Calu3 (cell line): Measurements from ENCODE around the gene TDRD12. TPM values are rescaled to one million over a fixed set of nuclear protein-coding genes. Genes with fewer than 3 reads are reported as not detected.

Experiments
- BruUV-seq: library from RNA; stranded (reverse); fragments of 400-500 nt; replicated peaks from 2 replicates; lab custom pipeline; 2021; lab: Mats Ljungman, UMichigan
- CTCF ChIA-PET: fragments of 300-600 bp; sonication (Branson Sonifier 250); formaldehyde crosslinking; loops from one replicate; lab custom pipeline; 2022; ENCODE audit warnings: antibody characterized with exemption; lab: Charles Lee
- DNase-seq: peaks from one replicate; pipeline ENCODE4 v3.0.0; 2022
- H3K27ac Mint-ChIP-seq: one replicate; pipeline ENCODE4 v1.8.0; 2022; ENCODE audit warnings: mixed read lengths; ENCODE audit not compliant: unreplicated experiment
- H3K27me3 Mint-ChIP-seq: one replicate; pipeline ENCODE4 v1.8.0; 2022; ENCODE audit warnings: mixed read lengths; ENCODE audit not compliant: unreplicated experiment
- H3K36me3 Mint-ChIP-seq: one replicate; pipeline ENCODE4 v1.8.0; 2022; ENCODE audit warnings: mild to moderate bottlenecking, moderate library complexity, mixed read lengths; ENCODE audit not compliant: insufficient read depth, unreplicated experiment
- H3K4me1 Mint-ChIP-seq: one replicate; pipeline ENCODE4 v1.8.0; 2022; ENCODE audit warnings: mild to moderate bottlenecking, low read depth, mixed read lengths; ENCODE audit not compliant: unreplicated experiment
- H3K4me3 Mint-ChIP-seq: one replicate; pipeline ENCODE4 v1.8.0; 2022; ENCODE audit warnings: mild to moderate bottlenecking, low read depth, moderate library complexity, mixed read lengths; ENCODE audit not compliant: unreplicated experiment
- H3K9me3 Mint-ChIP-seq: one replicate; pipeline ENCODE4 v1.8.0; 2022; ENCODE audit warnings: low read depth, mixed read lengths; ENCODE audit not compliant: unreplicated experiment
- CTCF ChIP-seq: fragments of 200-600 bp; IDR thresholded peaks from one replicate; pipeline ENCODE4 v1.8.0; 2022; ENCODE audit warnings: antibody characterized with exemption; ENCODE audit not compliant: unreplicated experiment
- intact Hi-C: fragments of 100-400 bp; cut with micrococcal nuclease; formaldehyde crosslinking; loops from one replicate; pipeline ENCODE4 v1.10.0; 2022; ENCODE audit not compliant: unreplicated experiment
- total RNA-seq: library from RNA; stranded (reverse); gene quantifications from 2 replicates; pipeline ENCODE4 v1.2.3, GENCODE V29; 2022

TDRD12 gene
- total RNA-seq, 1 experiment from 2014 or later, result 0.33 TPM

GRCh38 chr19:32874605-32875004 is 155.0 kb downstream of the TDRD12 start:
- CTCF ChIA-PET, result interaction anchor here (0.6 kb wide), 1 partner anchor 323 kb away, joined by 3 read pairs; no protein-coding TSS in a partner anchor
- peaks cover 4% of the 10 kb centered on the region for H3K4me1 Mint-ChIP-seq
- no peaks in the 10 kb centered on the region for H3K27me3 Mint-ChIP-seq
- BruUV-seq, result no TSS peak
- intact Hi-C loops, result no loop called here
- H3K27ac Mint-ChIP-seq, result no peak overlapping the region
- DNase-seq, result no peak
- no peaks in the 10 kb centered on the region for H3K9me3 Mint-ChIP-seq
- TF ChIP-seq CTCF, result no peak
- no peak overlapping the region for H3K4me3 Mint-ChIP-seq
- no peaks in the 10 kb centered on the region for H3K36me3 Mint-ChIP-seq

DNA sequence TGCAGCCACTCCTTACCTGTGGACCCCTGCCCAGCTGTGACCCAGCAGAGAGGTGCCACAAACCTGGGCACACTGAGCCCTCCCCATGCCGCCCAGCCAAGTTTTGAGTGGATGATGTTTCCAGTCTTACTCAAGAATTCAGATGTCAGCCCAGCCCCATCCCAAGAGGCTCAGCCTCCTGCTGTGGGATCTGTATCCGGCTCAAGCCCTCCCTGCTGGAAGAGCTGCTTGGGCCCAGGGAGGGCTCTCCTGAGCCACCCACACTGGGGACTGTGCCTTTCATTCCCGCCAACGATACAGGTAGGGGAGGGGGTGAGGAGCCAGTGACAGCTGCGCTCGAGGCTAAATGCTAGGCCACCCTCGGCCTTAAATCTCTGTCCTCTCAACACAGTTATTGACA is 155.9 kb downstream of the TDRD12 start:
- intact Hi-C loops, result no loop called here
- no TSS peak for BruUV-seq
- Mint-ChIP-seq H3K9me3 (no peaks in the 10 kb centered on the region), H3K36me3 (no peaks in the 10 kb centered on the region), H3K27ac (no peak overlapping the region), H3K4me3 (no peak overlapping the region), H3K27me3 (no peaks in the 10 kb centered on the region), H3K4me1 (no peaks in the 10 kb centered on the region)
- no peak for TF ChIP-seq CTCF
- CTCF ChIA-PET, result interaction anchor here (0.5 kb wide), 1 partner anchor 15 kb away, joined by 7 read pairs; no protein-coding TSS in a partner anchor
- DNase-seq, result no peak

DNA sequence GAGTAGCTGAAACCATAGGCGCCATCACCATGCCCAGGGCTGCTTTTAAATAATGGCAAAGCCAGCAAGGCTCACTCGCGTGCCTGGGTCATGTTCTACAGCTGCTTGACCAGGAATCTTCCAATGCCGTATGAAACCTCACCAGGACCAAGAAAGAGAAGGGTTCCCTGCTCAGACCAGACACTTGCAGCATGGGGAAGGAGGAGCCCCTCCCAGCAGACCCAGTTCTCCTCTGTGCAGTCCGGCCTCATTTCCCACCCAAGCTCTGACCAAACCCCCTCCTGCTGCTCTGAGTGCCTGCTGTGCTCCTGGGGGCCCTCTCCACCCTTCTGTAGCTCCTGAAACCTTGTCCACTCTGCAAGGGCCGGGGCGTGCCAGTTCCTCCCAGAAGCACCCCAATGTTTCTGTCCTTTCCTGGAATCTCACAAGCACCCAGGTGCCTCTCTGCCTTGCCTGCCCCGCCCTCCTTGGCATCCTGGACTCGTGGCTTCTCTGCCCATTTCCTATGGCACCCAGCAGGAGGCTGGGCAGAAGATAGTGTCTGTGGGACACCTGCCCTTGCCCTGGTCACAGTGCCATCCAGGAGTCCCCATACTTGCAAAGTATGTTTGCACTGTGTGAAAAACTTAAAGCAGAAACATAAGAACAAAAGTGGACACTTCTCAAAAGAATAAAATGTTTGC is 156.8 kb downstream of the TDRD12 start:
- Mint-ChIP-seq H3K27ac (no peak overlapping the region), H3K4me3 (no peak overlapping the region), H3K4me1 (no peaks in the 10 kb centered on the region), H3K9me3 (no peaks in the 10 kb centered on the region), H3K36me3 (no peaks in the 10 kb centered on the region), H3K27me3 (no peaks in the 10 kb centered on the region)
- no TSS peak for BruUV-seq
- intact Hi-C loops, result no loop called here
- CTCF ChIA-PET, result interaction anchor here (1.1 kb wide), 1 partner anchor 13 kb away, joined by 3 read pairs; no protein-coding TSS in a partner anchor
- DNase-seq, result no peak
- no peak for TF ChIP-seq CTCF

DNA sequence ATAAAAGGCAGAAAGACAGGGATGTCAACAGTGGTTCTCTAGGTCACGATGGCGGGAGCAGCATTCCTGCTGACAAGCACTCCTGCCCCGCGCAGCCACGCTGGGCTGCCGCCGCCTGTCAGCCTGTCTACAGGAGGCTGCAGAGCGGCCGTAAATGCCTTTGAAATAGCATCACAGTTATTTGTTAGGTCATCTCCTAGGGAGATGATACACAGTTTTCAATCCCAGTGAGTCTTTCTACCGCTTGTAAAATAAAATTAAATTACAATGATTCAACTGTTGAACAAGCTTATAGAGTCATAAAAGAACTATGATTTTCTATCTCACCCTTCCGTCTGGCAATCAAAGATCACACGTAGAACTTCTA is 157.3 kb downstream of the TDRD12 start:
- Mint-ChIP-seq H3K27ac (no peak overlapping the region), H3K36me3 (no peaks in the 10 kb centered on the region), H3K4me3 (no peak overlapping the region), H3K9me3 (no peaks in the 10 kb centered on the region), H3K27me3 (no peaks in the 10 kb centered on the region), H3K4me1 (no peaks in the 10 kb centered on the region)
- intact Hi-C loops, result no loop called here
- no peak for DNase-seq
- CTCF ChIA-PET, result no interaction called here
- BruUV-seq, result no TSS peak
- TF ChIP-seq CTCF, result no peak

Other genes starting within 250 kb of the TDRD12 start
- gene PDCD5, start 138.6 kb upstream of the TDRD12 start, total RNA-seq, result 154 TPM in 2 replicates
- 40.8 and 41.2 TPM in 2 replicates for gene ANKRD27, start 44.6 kb upstream of the TDRD12 start, total RNA-seq
- gene RGS9BP, start 43.9 kb upstream of the TDRD12 start, total RNA-seq, result 0.28 and 0.71 TPM in 2 replicates
- 20.3 and 21.1 TPM in 2 replicates for gene NUDT19, start 27.9 kb upstream of the TDRD12 start, total RNA-seq
- gene SLC7A9, start 150.0 kb downstream of the TDRD12 start, total RNA-seq, result 0.64 and 1.3 TPM in 2 replicates